CD4-positive, alpha-beta T cell (primary cell): Measurements from ENCODE around the gene GALNT3. TPM values are rescaled to one million over a fixed set of nuclear protein-coding genes. Genes with fewer than 3 reads are reported as not detected.

Source experiments
- ATAC-seq: fragments of 200-7000 bp; cut with Tn5 transposase; one replicate; pipeline ENCODE4 v1.10.0; 2022; ENCODE audit warnings: mild to moderate bottlenecking; ENCODE audit not compliant: poor library complexity
- CTCF ChIA-PET: fragments of 350-600 bp; sonication (Branson Sonifier 250); formaldehyde crosslinking; loops from one replicate; lab custom pipeline; 2021; ENCODE audit warnings: antibody characterized with exemption, inconsistent platforms; lab: Charles Lee
- POLR2A ChIA-PET: fragments of 350-600 bp; sonication (Branson Sonifier 250); formaldehyde crosslinking; loops from one replicate; lab custom pipeline; 2021; ENCODE audit warnings: antibody characterized with exemption, inconsistent platforms; lab: Charles Lee
- DNase-seq, 14 experiments: peaks; one replicate each; pipeline ENCODE4 v3.0.0-alpha.2; 2013 to 2020; ENCODE audit warnings: mixed read lengths in 2 of 14
- H3K27ac ChIP-seq, 2 donors: one replicate each; pipeline versions ENCODE4 v1.5.1 to v1.7.0; 2013; ENCODE audit warnings: low read length in 2 of 2, low read depth in 1 of 2, mild to moderate bottlenecking in 1 of 2
- H3K27me3 ChIP-seq, 2 experiments: 1 replicate in 1 of 2; 2 replicates in 1 of 2; pipeline versions ENCODE4 v1.6.1 to v1.7.0; 2013; ENCODE audit warnings: low read length in 2 of 2, control low read depth in 1 of 2, mild to moderate bottlenecking in 1 of 2, moderate library complexity in 1 of 2; ENCODE audit not compliant: insufficient read depth in 2 of 2, control insufficient read depth in 1 of 2
- H3K36me3 ChIP-seq: one replicate; pipeline ENCODE4 v1.6.1; 2013; ENCODE audit warnings: low read length, control low read depth; ENCODE audit not compliant: insufficient read depth
- H3K4me1 ChIP-seq: one replicate; pipeline ENCODE4 v1.6.1; 2013; ENCODE audit warnings: low read length, control low read depth; ENCODE audit not compliant: insufficient read depth
- H3K4me3 ChIP-seq: one replicate; pipeline ENCODE4 v1.5.1; 2013; ENCODE audit warnings: mild to moderate bottlenecking, low read length, moderate library complexity
- H3K9me3 ChIP-seq, 2 experiments: 1 replicate in 1 of 2; 2 replicates in 1 of 2; pipeline versions ENCODE4 v1.6.1 to v1.7.0; 2013; ENCODE audit warnings: low read length in 2 of 2, mild to moderate bottlenecking in 2 of 2, control low read depth in 1 of 2, moderate library complexity in 1 of 2; ENCODE audit not compliant: control insufficient read depth in 1 of 2, insufficient read depth in 1 of 2
- H3K27ac Mint-ChIP-seq: one replicate; pipeline ENCODE4 v1.8.0; 2020; ENCODE audit warnings: mixed read lengths
- H3K27me3 Mint-ChIP-seq: one replicate; pipeline ENCODE4 v1.8.0; 2021; ENCODE audit warnings: mixed read lengths
- H3K36me3 Mint-ChIP-seq: one replicate; pipeline ENCODE4 v1.8.0; 2021; ENCODE audit warnings: low read depth, mixed read lengths
- H3K4me1 Mint-ChIP-seq: one replicate; pipeline ENCODE4 v1.8.0; 2021; ENCODE audit warnings: low read depth, mixed read lengths
- H3K4me3 Mint-ChIP-seq: one replicate; pipeline ENCODE4 v1.8.0; 2020; ENCODE audit warnings: mild to moderate bottlenecking, mixed read lengths
- H3K9me3 Mint-ChIP-seq: one replicate; pipeline ENCODE4 v1.8.0; 2020; ENCODE audit warnings: mixed read lengths
- intact Hi-C, 2 experiments: fragments of 100-400 bp; cut with DNase I in 1 of 2; cut with micrococcal nuclease in 1 of 2; formaldehyde crosslinking; loops; one replicate each; pipeline versions ENCODE4 v1.15.1 to v1.9.0; 2023 to 2025; cut with DNase I, micrococcal nuclease
- total RNA-seq, 174 experiments: library from RNA in 2 of 174; stranded (reverse) in 2 of 174; gene quantifications; one replicate each; pipeline ENCODE4 v1.2.3 and lab custom pipeline; 2021 to 2026
- TF ChIP-seq, protein P1 (sequence below): fragments of 200-600 bp; IDR thresholded peaks from one replicate; pipeline ENCODE4 v1.8.0; 2022; ENCODE audit warnings: antibody characterized with exemption, mild to moderate bottlenecking

Gene GALNT3
- total RNA-seq, 2 experiments from 2014 or later, result 2.9 to 3.3 TPM

DNA sequence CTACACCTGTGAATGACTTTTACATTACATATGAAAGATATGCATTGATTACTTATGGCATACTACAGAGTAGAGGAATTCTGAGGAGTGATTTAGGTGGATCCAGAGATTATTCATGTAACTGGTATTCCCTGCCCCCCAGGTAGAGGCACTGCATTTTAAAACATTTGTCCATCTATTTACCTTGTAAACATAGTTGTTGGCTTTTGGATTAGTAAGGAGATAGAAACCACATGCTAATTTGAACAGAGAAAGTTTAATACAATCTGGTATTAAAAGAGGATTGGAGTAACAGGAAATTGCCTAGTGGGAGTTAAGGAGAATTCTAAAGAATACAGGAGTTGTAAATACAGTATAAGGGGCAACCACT lies 15.9 kb downstream of the GALNT3 start:
- TF ChIP-seq, protein P1, sequence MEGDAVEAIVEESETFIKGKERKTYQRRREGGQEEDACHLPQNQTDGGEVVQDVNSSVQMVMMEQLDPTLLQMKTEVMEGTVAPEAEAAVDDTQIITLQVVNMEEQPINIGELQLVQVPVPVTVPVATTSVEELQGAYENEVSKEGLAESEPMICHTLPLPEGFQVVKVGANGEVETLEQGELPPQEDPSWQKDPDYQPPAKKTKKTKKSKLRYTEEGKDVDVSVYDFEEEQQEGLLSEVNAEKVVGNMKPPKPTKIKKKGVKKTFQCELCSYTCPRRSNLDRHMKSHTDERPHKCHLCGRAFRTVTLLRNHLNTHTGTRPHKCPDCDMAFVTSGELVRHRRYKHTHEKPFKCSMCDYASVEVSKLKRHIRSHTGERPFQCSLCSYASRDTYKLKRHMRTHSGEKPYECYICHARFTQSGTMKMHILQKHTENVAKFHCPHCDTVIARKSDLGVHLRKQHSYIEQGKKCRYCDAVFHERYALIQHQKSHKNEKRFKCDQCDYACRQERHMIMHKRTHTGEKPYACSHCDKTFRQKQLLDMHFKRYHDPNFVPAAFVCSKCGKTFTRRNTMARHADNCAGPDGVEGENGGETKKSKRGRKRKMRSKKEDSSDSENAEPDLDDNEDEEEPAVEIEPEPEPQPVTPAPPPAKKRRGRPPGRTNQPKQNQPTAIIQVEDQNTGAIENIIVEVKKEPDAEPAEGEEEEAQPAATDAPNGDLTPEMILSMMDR, result no peak
- no peaks in the 10 kb centered on the region for H3K36me3 ChIP-seq
- ChIA-PET POLR2A (no interaction called here), CTCF (no interaction called here)
- no peak overlapping the region for H3K27ac ChIP-seq
- DNase-seq, result no peak
- no peaks in the 10 kb centered on the region for H3K27me3 ChIP-seq
- H3K4me1 ChIP-seq, result no peaks in the 10 kb centered on the region
- peaks cover 3 to 10% of the 10 kb centered on the region in 2 experiments for H3K9me3 ChIP-seq
- H3K9me3 Mint-ChIP-seq, result peaks cover 2% of the 10 kb centered on the region
- no peaks in the 10 kb centered on the region for H3K4me1 Mint-ChIP-seq
- H3K36me3 Mint-ChIP-seq, result peaks cover 4% of the 10 kb centered on the region
- no peaks in the 10 kb centered on the region for H3K27me3 Mint-ChIP-seq
- H3K4me3 Mint-ChIP-seq, result no peak overlapping the region
- ATAC-seq, result no peak
- no peak overlapping the region for H3K4me3 ChIP-seq
- intact Hi-C loops, result no loop called here
- H3K27ac Mint-ChIP-seq, result no peak overlapping the region

DNA sequence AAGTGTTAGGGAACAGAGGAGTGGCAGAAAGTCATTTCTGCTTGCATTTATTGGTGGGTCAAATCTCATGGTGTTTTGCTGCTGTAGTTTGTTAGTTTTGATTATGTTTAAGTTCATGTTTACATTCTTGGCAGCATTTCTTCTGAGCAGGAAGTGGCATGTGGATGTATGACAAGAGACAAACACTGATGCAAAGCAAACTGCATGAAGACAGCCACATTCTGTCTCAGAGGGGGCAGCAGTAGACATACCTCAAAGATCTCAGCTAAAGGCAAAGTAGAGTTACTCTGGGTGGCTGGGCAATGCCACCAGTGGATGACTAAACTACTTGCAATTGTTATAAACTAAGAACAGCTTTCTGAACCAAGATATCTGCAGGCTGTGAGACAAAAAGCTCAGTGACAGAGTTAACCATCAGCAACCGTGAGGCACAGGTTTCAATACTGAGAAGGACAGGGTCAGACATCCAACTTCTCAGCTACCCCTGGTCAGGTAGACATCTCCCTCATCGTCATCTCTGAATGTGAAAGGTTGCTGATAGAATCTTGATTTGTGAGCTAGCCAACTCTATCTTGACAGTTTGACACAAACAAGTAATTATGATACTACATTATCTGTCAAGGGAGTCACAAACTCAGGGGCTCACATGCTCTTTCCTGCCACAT lies 16.4 kb downstream of the GALNT3 start:
- Histone ChIP-seq H3K4me3 (no peak overlapping the region), H3K4me1 (no peaks in the 10 kb centered on the region), H3K36me3 (no peaks in the 10 kb centered on the region), H3K27ac (no peak overlapping the region), H3K9me3 (peaks cover 3 to 10% of the 10 kb centered on the region in 2 experiments), H3K27me3 (no peaks in the 10 kb centered on the region)
- DNase-seq (peak in 2 of 14 experiments; percentile 2 to 32), ATAC-seq (no peak)
- TF ChIP-seq, protein P1, result no peak
- ChIA-PET POLR2A (no interaction called here), CTCF (no interaction called here)
- intact Hi-C loops, result no loop called here
- Mint-ChIP-seq H3K27ac (no peak overlapping the region), H3K9me3 (peaks cover 2% of the 10 kb centered on the region), H3K4me3 (no peak overlapping the region), H3K4me1 (no peaks in the 10 kb centered on the region), H3K36me3 (peaks cover 4% of the 10 kb centered on the region), H3K27me3 (no peaks in the 10 kb centered on the region)

DNA sequence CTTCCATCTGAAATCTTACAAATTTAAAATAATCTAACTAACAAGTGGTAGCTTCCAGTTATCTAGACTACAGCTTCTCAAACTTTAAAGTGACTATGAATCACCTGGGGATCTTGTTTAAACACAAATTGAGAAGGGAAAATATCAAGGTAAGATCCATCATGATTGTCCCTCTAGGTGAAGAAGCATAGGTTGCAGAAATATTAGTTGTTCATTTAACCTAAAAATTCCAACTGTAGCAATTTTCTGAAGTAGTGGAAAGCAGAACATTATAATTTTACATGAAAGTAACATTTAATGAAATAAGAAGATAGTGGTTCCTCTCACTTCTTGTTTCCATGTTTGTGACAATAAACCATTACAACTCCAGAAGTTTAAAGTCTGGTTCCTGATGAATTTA lies 17.3 kb downstream of the GALNT3 start:
- no peak for ATAC-seq
- H3K4me1 ChIP-seq, result no peaks in the 10 kb centered on the region
- TF ChIP-seq, protein P1, result no peak
- H3K9me3 ChIP-seq, result peaks cover 3 to 10% of the 10 kb centered on the region in 2 experiments
- Mint-ChIP-seq H3K27me3 (no peaks in the 10 kb centered on the region), H3K4me1 (no peaks in the 10 kb centered on the region), H3K27ac (no peak overlapping the region), H3K4me3 (no peak overlapping the region), H3K36me3 (peaks cover 4% of the 10 kb centered on the region), H3K9me3 (peaks cover 2% of the 10 kb centered on the region)
- no peak for DNase-seq
- intact Hi-C loops, result no loop called here
- H3K27me3 ChIP-seq, result no peaks in the 10 kb centered on the region
- ChIA-PET CTCF (no interaction called here), POLR2A (no interaction called here)
- H3K36me3 ChIP-seq, result no peaks in the 10 kb centered on the region
- no peak overlapping the region for H3K27ac ChIP-seq
- H3K4me3 ChIP-seq, result no peak overlapping the region
